ENCODE data around the gene VAC14. TPM values are rescaled to one million over a fixed set of nuclear protein-coding genes. Genes with fewer than 3 reads are reported as not detected.
"Not testable (repeated sequence)": the region's sequence is repeated elsewhere in the genome, so short reads cannot be mapped to it uniquely, and the experiment has no call there.

The VAC14 gene
- total RNA-seq, 1 donor from 2014 or later = 22.0 TPM

DNA sequence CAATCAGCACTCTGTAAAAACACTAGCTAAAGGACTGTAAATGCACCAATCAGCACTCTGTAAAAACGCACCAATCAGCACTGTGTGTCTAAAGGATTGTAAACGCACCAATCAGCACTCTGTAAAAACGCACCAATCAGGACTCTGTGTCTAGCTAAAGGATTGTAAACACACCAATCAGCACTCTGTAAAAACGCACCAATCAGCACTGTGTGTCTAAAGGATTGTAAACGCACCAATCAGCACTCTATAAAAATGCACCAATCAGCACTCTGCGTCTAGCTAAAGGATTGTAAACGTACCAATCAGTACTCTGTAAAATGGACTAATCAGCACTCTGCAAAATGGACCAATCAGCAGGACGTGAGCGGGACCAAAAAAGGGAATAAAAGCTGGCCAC, 58.0 kb downstream of the VAC14 start:
- ATAC-seq = not testable (repeated sequence)

DNA sequence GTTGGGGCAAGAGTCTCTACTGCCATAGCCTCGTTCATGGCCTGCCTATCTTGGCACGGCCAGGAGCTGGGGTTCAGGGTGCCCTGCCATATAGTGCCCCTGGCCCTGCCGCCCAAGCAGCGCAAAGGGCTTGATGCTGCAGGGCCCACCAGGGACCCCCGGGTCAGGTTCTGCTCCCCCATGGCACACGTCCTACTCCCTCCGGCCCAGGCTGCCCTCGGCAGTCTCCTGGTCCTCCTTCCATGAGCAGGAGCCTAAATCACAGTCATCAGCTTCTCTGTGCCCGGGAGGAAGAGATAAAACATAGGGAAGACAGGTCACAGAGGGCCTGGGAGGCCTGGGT, 59.2 kb downstream of the VAC14 start:
- ATAC-seq = no peak

DNA sequence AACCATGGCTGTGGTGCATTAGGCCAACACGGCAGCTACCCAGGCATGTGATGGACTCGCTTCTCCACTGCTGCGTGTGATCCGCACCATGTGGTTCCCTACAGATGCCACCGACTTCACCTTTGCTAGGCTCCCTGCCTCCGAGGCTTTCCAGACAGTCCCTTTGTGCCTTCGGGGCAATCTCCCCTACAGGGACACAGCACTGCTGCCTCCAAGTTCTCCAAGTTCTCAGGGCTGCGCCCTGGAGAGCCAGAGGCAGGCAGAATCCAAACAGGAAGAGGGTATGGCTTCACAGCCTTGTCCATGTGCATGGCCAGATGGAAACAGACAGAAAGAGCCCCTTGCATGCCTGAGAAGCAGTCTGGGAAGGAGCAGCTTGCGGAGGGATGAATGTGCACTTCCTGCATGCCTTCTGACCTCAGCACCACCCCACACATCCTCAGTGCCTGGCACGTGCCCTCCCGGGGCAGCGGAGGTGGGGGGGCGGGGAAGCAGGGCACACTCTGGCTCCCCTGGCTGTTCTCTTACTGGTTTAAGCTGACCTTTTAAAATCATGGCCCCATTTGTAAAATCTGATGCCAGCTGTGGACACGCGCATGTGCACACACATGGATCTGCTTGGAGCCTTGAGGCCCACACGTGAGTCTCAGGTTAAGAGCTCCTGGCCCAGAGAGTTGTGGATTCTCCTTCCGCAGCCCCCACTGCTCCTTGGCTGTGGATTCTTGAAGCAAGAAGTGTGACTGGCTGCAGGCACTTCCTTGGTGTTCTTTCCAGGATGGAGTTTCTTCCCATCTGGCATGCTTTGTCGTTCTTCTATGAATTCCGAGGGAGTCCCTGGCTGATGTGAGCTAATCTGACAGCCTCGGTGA, 59.8 kb downstream of the VAC14 start:
- no peak for ATAC-seq

DNA sequence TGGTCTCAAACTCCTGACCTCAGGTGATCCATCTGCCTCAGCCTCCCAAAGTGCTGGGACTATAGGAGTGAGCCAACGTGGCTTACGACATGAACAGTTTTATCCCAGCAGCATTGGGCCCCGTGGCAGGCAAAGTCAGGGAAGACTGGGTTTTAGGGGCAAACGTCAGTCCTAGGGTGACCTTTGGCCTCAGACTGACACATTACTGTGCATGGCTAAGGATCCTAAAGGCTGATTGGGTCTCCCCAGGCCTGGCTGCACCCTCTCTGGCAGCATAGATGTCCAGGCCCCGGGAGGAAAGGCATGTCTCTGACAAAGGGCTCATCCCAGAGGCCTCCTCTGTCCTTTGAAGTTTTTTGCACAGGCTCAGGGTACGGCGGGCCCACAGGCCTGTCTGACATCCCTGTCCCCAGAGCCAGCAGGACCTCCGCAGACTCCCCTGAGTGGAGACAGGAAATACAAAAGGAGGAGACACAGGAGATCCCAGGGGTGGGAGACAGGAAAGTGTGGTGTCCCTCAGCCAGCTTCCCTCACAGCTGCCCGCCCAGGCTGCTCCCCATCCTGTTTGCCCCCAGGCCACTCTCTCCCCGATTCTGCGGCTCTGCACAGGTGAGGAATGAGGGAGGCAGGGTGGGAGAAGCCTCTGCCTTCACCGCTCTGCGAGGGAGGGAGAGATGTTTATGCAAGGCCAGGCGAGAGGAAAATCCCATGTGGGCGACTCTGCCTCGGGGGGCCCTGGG, 60.6 kb downstream of the VAC14 start:
- no peak for ATAC-seq

DNA sequence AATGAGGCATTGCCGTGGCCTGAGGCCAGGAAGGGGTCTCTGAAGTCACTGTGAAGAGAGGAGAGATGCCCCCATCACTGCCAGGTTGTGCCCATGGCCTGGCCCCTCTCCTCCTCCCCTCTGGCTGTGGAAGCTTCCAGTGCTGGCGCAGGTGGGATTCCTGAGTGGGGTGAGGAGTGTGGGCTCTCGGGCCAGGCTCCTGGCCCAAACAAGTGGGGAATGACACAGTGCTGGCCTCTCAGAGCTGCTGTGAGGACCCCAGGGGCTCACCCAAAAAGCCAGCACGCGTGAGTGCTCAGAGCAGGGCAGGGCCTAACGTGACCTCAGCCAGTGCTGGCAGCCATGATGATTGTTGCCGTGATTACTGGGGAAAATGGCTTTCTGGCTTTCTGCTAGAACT, 61.6 kb downstream of the VAC14 start:
- ATAC-seq = no peak

DNA sequence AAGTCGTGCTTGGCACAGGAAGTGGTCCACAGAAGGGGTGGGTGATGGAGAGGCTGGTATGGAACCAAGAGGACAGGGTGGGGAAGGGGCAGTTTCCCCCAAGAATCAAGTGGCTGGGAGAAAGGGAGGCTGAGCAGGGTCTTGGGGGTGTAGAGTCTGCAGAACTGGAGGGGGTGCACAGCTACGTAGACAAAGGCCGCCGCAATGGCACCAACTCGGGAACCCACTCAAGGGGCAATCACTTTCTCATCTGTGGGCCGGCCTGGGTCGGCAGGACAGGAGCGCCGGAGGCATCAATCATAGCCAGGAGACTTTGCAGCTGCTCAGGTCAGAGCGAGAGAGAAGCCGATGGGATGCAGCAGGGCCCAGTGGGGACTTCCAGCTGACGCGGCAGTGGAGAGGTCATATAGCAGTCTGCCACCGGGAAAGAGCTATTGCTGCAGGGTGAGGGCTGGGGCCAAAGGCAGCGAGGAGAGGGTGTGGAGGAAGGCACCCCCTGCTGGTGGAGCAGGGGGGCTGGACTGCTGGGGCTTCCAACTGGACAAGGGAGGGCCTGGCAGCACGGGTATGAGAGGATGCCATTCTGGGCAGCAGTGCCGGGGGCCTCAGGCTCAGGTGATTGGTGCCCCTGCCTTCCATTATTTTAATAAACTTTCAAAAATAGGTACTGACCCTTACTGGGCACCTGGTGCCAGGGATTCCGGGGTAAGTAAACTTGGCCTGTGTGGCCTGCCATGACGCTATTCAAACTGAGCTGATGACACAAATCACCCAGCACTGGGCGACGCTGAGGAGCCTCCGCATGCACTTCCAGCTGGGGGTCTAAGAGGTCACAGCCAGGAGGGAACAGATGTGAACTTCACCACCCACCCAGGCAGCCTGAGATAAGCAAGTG, 62.6 kb downstream of the VAC14 start:
- peak; percentile 66 for ATAC-seq

DNA sequence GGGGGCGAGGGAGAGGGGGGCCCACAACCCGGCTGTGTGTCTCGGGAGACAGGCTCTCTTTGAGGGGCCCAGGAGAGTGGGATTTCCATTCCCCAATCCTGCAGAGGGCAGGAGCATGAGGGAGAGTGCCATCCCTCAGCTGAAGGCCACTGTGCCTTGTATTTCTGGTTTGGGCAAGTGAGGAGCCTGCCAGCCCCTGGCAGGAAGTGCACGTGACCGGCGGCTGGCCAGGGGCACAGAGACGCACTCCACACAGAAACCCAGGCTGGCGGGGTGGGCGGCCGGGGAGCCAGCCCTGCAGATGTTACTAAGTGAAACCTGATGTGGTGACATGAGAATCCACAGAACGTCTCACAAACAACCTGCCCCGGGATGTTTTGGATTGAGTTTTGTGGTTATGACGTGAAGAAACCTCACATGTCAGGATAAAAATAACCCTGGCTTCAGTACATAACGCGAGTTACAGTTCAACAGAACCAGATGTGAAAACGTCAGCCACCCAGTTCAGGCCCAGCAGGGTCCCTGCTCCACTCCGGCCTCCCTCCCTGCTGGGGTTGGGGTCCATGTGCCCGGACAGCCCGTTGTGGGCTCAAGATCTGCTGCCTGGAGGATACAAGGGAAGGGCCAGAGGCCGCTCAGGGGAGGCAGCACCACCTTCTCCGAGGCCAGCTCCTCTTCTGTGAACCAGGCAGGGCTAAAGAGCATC, 63.4 kb downstream of the VAC14 start:
- ATAC-seq = peak; percentile 59

DNA sequence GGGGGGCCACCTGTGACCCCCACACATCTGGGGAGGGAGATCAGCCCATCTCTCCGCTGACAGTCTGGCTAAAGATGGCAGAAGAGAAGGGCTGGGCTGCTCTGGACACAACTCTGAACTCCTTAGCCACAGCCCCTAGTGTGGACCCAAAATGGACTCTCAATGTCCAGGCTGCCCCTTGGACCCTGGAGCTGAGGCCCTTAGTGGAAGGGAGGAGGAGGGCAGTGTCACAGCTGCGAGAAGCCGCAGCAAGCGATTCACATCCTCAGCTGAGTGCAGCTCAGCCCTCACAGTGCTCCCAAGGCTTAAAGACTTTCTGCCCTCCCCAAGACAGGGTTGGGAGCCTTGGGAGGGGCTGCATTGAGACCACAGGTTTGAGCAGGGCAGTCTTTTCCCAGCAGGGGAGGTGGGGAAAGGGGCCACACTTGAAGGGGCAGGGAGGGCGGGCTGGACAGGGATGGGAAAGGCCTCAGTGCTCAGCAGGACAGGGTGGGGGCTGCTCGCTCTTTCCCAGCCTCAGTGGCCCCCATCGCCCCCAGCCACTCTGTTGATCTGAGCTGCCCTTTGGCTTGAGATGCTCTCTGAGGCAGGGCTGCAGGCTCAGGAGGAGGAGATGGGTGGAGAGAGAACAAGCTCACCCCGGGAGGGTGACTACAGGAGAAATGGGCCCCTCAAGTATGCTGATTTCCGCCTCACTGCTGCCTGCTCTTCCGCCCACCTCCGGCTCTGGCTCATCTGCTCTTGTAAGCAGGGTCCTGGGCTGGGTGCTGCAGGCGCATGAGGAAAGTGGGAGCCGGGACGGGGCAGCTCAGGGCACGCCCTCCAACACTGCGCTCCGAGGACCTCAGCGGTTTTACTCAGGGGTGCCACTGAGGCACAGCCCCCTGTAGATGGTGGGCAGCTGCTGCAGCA, 64.2 kb downstream of the VAC14 start:
- ATAC-seq = no peak

DNA sequence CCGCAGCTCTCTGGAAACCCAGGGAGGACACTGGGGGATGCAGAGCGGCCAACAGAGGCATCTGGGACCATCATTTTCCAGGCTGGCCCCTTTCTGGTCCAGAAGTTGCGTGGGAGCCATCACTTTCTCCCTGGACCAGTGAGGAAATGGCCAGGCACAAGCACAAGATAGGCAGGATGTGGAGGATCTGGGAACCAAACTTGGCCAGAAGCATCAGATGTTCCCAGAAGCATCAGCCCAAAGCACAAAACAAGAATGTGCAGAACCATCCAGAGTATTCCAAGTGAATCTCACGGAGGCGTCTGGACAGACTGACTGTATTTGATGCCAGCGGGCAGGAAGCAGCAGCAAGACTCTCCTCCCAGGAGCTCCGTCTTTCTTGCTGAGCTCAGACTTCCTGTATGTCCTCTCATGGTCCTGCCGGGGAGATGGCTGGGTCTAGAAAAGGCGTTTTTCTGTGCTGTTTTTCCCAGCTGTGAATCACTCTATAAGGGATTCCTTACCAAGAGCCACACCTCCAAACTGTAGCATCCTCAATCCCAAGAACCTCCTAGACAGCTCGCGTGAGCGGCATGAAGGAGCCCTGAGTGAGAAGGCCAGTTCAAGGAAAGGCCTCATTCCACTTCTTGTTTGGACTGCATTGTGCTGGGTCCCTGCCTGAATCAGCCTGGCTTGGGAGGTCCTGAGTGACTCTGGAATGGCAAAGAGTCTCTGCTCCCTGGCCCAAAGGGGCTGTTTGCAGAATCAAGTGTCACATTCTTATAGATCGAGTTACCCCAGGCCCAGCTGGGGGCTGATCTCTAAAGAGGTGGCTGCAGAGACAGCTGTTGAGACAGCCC, 65.6 kb downstream of the VAC14 start:
- no peak for ATAC-seq

DNA sequence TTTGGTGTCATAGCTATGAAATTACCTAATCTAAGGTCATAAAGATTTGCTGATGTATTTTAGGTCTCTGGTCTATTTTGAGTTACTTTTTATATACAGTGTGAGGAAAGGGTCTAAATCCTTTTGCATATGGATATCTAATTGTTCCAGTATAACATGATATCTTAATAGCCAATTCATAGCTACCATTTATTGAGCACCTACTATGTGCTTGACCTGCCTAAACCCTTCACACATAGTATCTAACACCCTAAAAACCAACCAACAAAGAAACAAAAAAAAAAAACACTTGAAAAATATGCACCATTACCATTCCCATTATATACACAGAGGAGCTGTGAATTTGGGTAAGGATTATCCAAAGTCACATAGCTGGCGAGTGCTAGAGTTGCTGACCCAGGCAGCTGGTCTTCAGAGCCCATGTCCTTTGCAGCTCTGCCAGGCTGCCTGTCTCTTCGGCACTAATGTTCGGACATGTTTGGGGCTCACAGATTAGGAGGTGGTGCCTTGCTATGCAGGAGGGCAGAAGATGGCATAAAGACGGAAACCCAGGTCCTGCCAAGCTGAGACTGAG, 66.3 kb downstream of the VAC14 start:
- ATAC-seq = no peak

DNA sequence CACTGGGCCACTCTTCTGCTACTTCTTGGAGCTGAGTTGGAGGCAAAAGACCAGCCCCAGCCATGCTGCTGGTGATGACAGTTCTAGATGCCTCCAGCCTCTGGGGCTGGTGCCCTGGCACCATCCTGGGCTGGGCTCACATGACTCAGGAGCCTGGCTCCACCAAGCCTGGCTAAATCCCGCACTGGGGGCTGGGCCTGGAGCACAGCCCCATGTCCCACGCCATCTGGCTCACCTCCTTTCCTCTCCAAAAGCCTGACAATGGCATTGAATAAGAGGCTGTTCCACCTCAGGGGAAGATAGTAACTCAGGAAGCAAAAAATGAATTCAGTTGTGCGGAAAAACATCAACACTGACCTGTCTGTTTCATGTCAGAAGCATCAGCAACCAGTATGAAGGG, 70.0 kb downstream of the VAC14 start:
- ATAC-seq = no peak

DNA sequence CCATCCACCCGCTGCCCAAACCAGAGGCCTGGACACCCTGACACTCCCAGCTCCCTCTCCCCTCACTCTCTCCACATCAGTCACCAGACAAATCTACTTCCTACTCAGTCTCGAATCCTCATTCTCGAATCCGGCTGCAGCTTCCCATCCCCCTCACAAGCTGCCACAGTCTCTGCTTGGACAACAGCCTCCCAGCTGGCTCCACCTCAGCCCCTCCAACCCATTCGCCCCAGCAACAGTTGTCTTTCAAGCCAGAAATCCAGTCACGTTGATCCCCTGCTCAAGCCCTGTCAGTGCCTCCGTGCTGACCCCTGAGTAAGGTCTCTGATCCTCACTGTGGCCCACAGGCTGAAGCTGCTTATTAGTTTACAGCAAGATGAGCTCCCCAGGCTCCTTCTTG, 70.9 kb downstream of the VAC14 start:
- ATAC-seq = no peak

DNA sequence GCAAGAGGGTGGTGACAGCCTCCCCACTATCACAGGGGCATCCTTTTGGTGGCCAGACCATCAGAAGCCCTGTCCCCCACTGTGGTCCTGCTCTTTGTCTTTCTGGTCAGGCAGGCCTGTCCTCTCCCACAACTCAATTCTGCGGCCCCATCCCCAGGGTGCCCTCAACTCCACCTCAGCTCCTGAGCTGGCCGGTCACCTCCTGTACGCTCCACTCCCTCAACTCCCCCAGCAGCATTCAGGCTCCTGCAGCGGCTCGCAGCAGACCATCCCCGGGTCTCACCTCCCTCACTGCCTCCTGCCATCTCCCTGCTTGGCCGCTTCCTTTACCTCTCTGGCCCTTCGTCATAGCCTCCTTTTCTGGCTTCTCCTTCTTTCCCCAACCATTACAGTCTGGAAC, 71.7 kb downstream of the VAC14 start:
- no peak for ATAC-seq

DNA sequence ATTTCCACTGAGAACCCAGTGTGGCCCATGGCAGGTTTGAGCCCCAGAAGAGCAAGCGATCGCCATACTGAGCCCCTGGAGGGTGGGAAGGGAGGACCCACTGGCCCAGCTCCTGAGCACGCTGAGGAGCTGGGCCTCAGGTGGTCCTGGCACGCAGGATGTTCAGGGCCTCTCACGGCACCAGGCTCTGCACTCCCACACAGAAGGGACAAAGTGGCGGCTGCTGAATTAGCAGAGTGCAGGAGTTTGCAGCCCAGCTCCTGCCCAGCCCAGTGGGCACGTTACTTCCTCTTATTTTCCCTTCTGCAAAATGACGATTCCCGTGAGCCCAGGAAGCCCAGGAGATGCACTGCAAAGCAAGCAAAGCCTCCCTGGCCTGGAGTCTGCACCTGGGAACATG, 72.8 kb downstream of the VAC14 start:
- no peak for ATAC-seq

DNA sequence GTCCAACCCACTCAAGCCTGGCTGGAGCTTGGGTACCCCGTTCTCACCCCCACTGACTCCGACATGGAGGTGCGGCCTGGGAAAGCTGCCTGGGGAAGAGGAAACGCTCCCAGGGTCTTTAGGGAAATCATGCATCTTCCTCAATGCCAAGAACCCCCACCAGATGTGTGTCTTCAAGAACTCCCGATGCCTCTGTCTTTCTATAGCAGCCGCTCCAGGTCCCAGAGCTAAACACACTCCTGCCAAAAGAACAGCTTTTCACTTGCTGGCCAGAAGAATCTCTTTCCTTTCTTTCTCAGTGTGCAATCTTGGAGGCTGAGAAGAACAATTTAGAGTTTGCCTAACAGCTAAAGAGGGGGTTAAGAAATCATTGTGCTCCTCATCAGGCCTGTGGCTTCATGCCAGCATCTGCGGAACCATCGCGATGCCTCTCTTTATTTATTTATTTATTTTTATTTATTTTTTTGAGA, 74.0 kb downstream of the VAC14 start:
- no peak for ATAC-seq

DNA sequence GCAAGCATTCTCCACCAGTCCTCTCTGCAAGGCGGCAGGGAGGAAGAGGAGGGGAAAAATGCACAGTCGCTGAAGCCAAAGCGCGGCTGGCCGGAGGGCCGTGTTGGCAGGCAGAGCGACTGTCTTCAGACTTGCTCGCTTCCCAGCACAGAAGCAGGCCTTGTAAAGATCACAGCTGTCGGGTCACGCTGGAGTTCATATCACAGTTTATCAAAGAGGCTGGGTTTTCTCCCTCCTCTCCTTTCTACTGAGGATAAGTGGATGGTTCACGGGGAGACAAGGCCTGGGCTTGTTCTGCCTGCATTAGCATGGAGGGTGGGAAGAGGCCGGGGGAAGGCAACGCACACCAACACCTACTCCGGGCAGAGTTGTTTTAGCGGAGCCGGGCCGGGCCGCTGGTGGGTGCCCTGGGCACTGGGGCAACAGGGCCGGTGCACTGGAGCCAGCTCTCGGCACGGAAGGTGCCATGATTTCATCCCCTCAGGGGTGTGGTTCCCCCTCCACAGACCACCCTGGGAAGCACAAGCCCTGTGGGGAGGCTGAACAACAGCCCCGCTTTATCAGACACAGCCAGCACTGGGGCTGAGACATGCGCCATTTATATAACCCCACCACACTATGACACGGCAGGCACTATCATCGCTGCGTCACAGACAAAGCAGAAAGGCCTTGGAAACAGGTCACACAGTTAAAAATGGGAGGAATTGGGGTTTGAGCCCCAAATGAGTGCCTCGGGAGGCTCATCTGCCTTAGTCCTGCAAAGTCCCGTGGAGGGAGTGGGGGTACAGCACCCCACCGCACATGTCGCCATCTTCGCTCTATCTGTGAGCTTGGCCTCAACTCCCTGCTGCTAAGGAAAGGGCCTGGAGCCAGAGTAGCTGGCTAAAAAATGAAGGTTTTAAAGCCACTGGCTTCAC, 74.8 kb downstream of the VAC14 start:
- no peak for ATAC-seq

DNA sequence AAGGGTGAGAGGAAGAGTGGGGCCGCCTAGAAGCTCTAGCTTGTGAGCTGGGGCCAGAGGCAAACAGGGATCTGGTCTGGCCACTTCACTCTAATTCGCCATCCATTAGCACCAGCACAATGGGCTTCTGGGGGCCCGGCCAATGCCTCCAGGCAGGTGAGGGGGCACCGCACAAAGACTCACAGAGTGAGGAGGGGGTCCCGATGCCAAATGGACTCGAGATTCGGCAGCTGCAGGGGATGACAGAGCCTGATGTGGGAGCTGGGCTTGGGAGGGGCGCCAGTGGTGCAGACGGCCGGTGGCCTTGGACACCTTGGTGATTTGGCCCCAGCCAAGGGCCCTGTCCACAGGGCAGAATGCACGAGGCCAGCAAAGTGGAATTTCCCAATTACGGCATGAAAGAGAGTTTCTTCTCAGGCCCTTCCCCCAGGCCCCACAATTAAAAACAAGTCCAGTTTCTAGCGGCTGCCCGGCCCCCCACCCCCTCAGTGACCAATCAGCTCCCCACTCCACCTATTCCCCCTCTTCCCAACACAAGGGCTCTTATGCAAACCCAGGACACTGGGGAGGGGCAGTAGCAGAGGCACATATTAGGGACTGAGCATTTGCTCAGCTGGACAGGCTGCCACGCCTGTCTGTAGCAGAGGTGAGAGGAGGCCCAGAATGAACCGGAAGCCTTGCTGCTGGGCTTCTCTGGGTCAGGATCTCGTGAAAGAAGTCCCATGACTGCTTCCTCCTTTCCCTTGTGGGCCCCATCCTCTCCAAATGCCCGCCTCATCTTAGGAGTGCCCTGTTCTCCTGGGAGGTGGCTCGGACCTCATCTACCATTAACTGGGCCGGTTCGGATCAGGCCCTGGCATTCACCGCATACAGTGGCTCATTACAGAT, 75.7 kb downstream of the VAC14 start:
- peak; percentile 6 for ATAC-seq

Data from esophagus mucosa (tissue), 1 donor.